ENCODE data around the gene INIP.

- TF ChIP-seq CTCF (IDR thresholded peaks at IDR 0.05) (no peak), POLR2AphosphoS5 (IDR thresholded peaks at IDR 0.05; ENCODE audit: insufficient read depth in 1 of 2, low read depth in 1 of 2) (no peak), POLR2A (IDR thresholded peaks at IDR 0.05) (no peak)
Measured at GRCh38 chr9:112677040-112677439, 40.9 kb downstream of the INIP start.

All from vagina (tissue), 2 donors.